Measurements from ENCODE around the gene DUSP22. TPM values are rescaled to one million over a fixed set of nuclear protein-coding genes. Genes with fewer than 3 reads are reported as not detected.

DUSP22 gene
- total RNA-seq, 1 donor from 2014 or later, result 34.9 TPM

DNA sequence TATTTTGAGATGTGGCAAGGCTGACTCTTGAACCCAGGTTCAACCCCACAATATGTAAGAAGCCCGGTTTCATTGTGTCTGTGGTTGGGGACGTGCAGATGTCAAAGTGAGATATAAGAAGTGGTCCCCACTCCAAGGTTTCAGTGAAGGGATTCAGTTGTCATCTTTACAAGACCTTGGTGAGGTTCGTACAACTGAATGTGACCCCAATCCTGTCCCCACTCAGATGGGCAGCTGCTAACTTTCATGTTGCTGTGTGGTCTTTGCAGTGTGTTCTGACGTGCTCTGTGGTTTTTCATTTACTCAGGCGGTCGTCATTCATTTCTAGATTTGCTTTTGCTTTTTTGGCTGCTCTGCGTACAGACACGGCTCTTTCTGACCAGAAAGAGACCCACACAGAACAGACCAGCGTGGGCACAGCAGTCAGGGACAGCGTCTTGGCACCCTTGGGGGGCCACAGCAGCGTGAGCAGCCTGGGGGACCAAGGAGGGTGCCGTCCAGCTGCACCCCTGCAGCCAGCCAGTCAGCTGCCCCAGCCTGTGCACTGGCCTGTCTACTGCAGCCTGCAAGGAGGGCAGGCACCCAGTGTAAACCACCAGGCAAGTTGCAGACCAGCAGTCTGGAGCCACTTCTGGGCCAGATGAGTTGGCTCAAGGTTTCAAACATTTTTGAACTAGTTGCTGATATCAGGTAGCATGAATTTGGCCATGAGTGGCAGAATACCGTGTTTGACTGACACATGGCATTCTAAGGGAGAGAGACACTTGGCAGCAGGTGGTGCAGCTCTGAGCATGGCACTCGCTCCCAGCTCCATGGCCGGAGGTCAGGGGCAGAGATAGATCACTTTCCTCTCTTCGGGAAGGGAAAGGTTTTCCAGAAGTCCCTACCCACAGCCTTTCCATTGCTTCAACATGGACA, 49.9 kb downstream of the DUSP22 start:
- DNase-seq (ENCODE audit: low read depth) (no peak), FAIRE-seq (no peak)
- Histone ChIP-seq H3K79me2 (ENCODE audit: insufficient read depth, low read length) (no peaks in the 10 kb centered on the region), H3K4me3 (ENCODE audit: insufficient read depth, low read depth, low read length) (no peak overlapping the region), H3K36me3 (ENCODE audit: insufficient read depth, low read length) (no peaks in the 10 kb centered on the region), H2AFZ (ENCODE audit: low read depth, low read length) (no peak overlapping the region), H3K4me2 (ENCODE audit: low read length) (no peak overlapping the region), H4K20me1 (ENCODE audit: insufficient read depth, low read length) (peaks cover 20% of the 10 kb centered on the region), H3K27me3 (ENCODE audit: insufficient read depth, low read length) (no peaks in the 10 kb centered on the region), H3K9ac (ENCODE audit: low read length) (no peak overlapping the region), H3K27ac (ENCODE audit: low read depth, low read length) (no peak overlapping the region), H3K9me3 (ENCODE audit: insufficient read depth, low read depth, low read length) (no peaks in the 10 kb centered on the region), H3K4me1 (ENCODE audit: insufficient read depth, low read length) (peaks cover 6% of the 10 kb centered on the region)
- Mint-ChIP-seq H3K36me3 (ENCODE audit: low read depth, unreplicated experiment) (peaks cover 9% of the 10 kb centered on the region), H3K9me3 (ENCODE audit: unreplicated experiment) (peaks cover 10% of the 10 kb centered on the region), H3K4me1 (ENCODE audit: low read depth, unreplicated experiment) (peaks cover 19% of the 10 kb centered on the region), H3K4me3 (ENCODE audit: unreplicated experiment) (no peak overlapping the region), H3K27me3 (ENCODE audit: low read depth, unreplicated experiment) (no peaks in the 10 kb centered on the region), H3K27ac (ENCODE audit: unreplicated experiment) (no peak overlapping the region)
- TF ChIP-seq EZH2 (IDR thresholded peaks at IDR 0.05; ENCODE audit: insufficient read depth, low read length), result no peak
- TF ChIP-seq, protein P1, sequence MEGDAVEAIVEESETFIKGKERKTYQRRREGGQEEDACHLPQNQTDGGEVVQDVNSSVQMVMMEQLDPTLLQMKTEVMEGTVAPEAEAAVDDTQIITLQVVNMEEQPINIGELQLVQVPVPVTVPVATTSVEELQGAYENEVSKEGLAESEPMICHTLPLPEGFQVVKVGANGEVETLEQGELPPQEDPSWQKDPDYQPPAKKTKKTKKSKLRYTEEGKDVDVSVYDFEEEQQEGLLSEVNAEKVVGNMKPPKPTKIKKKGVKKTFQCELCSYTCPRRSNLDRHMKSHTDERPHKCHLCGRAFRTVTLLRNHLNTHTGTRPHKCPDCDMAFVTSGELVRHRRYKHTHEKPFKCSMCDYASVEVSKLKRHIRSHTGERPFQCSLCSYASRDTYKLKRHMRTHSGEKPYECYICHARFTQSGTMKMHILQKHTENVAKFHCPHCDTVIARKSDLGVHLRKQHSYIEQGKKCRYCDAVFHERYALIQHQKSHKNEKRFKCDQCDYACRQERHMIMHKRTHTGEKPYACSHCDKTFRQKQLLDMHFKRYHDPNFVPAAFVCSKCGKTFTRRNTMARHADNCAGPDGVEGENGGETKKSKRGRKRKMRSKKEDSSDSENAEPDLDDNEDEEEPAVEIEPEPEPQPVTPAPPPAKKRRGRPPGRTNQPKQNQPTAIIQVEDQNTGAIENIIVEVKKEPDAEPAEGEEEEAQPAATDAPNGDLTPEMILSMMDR (IDR thresholded peaks at IDR 0.05; ENCODE audit: insufficient read depth, low read depth, low read length), result no peak

GRCh38 chr6:342832-343179, 50.5 kb downstream of the DUSP22 start:
- H3K9me3 Mint-ChIP-seq (ENCODE audit: unreplicated experiment), result peaks cover 13% of the 10 kb centered on the region
- no peaks in the 10 kb centered on the region for H3K9me3 ChIP-seq (ENCODE audit: insufficient read depth, low read depth, low read length)
- peaks cover 12% of the 10 kb centered on the region for H3K36me3 Mint-ChIP-seq (ENCODE audit: low read depth, unreplicated experiment)

More at GRCh38 chr6:342832-343179, 50.5 kb downstream of the DUSP22 start:
- no peak overlapping the region for H3K4me3 ChIP-seq (ENCODE audit: insufficient read depth, low read depth, low read length)
- no peak overlapping the region for H3K4me2 ChIP-seq (ENCODE audit: low read length)
- H3K36me3 ChIP-seq (ENCODE audit: insufficient read depth, low read length), result no peaks in the 10 kb centered on the region
- no peaks in the 10 kb centered on the region for H3K27me3 Mint-ChIP-seq (ENCODE audit: low read depth, unreplicated experiment)
- no peak overlapping the region for H3K9ac ChIP-seq (ENCODE audit: low read length)
- peaks cover 19% of the 10 kb centered on the region for H4K20me1 ChIP-seq (ENCODE audit: insufficient read depth, low read length)
- no peaks in the 10 kb centered on the region for H3K79me2 ChIP-seq (ENCODE audit: insufficient read depth, low read length)
- no peak overlapping the region for H3K4me3 Mint-ChIP-seq (ENCODE audit: unreplicated experiment)
- peaks cover 6% of the 10 kb centered on the region for H3K4me1 ChIP-seq (ENCODE audit: insufficient read depth, low read length)
- no peak overlapping the region for H3K27ac ChIP-seq (ENCODE audit: low read depth, low read length)
- no peak for FAIRE-seq
- no peak for TF ChIP-seq EZH2 (IDR thresholded peaks at IDR 0.05; ENCODE audit: insufficient read depth, low read length)
- TF ChIP-seq, protein P1 (IDR thresholded peaks at IDR 0.05; ENCODE audit: insufficient read depth, low read depth, low read length), result no peak
- peaks cover 18% of the 10 kb centered on the region for H3K4me1 Mint-ChIP-seq (ENCODE audit: low read depth, unreplicated experiment)
- no peak overlapping the region for H2AFZ ChIP-seq (ENCODE audit: low read depth, low read length)
- no peak for DNase-seq (ENCODE audit: low read depth)
- no peaks in the 10 kb centered on the region for H3K27me3 ChIP-seq (ENCODE audit: insufficient read depth, low read length)
- H3K27ac Mint-ChIP-seq (ENCODE audit: unreplicated experiment), result no peak overlapping the region
